Mucosa of descending colon (tissue), 3 donors: Measurements from ENCODE around the gene LAMTOR3. TPM values are rescaled to one million over a fixed set of nuclear protein-coding genes. Genes with fewer than 3 reads are reported as not detected.
A peak's percentile ranks its signal among the peaks of the same experiment; 100 is the strongest.

Experiments
- ATAC-seq: fragments of 200-7000 bp; cut with Tn5 transposase; one replicate; pipeline ENCODE4 v1.9.1; 2020; ENCODE audit warnings: mild to moderate bottlenecking, moderate library complexity
- DNase-seq, 3 donors: peaks; one replicate each; pipeline ENCODE4 v3.0.0-alpha.2; 2020
- H3K36me3 ChIP-seq: fragments of 200-600 bp; one replicate; pipeline ENCODE4 v1.8.0; 2021; ENCODE audit warnings: low read depth, mild to moderate bottlenecking
- H3K4me1 ChIP-seq: fragments of 200-600 bp; one replicate; pipeline ENCODE4 v1.8.0; 2021; ENCODE audit warnings: low read depth, mild to moderate bottlenecking
- H3K4me3 ChIP-seq: fragments of 200-600 bp; one replicate; pipeline ENCODE4 v1.8.0; 2021; ENCODE audit warnings: mild to moderate bottlenecking
- H3K9me3 ChIP-seq: fragments of 200-600 bp; one replicate; pipeline ENCODE4 v1.8.0; 2021; ENCODE audit warnings: mild to moderate bottlenecking
- CTCF ChIP-seq: fragments of 200-600 bp; IDR thresholded peaks from one replicate; pipeline ENCODE4 v1.8.0; 2022; ENCODE audit warnings: antibody characterized with exemption, mild to moderate bottlenecking
- intact Hi-C, 2 donors: fragments of 100-400 bp; cut with DNase I in 1 of 2; cut with micrococcal nuclease in 1 of 2; formaldehyde crosslinking; loops; one replicate each; pipeline versions ENCODE4 v1.11.0 to v1.11.1; 2022; cut with DNase I, micrococcal nuclease
- total RNA-seq, 3 donors: library from RNA; stranded (reverse); fragmentation: NEBNext Ultra II Directional in 2 of 3; extraction: Animal tissue kit (Norgen Biotek cat#: 25700) in 2 of 3; gene quantifications; one replicate each; pipeline versions ENCODE4 v1.2.1 to v1.2.4, GENCODE V29; 2021 to 2023
- donor health status: DM: no; HTN: no; CAD: no; lungs with moderate emphysema.
- donor health status: DM: no; HTN: no; CAD: no.
- donor health status: DM: no; HTN: yes; CAD: no.

The LAMTOR3 gene
- total RNA-seq, 3 donors from 2014 or later, result 42.4 to 60.7 (median 59.2) TPM

- Histone ChIP-seq H3K4me3 (no peak overlapping the region), H3K9me3 (no peaks in the 10 kb centered on the region), H3K4me1 (peaks cover 4% of the 10 kb centered on the region), H3K36me3 (no peaks in the 10 kb centered on the region)
- TF ChIP-seq CTCF, result no peak
- intact Hi-C loops, result no loop called here
- ATAC-seq (peak; percentile 45), DNase-seq (no peak)
These were observed 30.4 kb downstream of the LAMTOR3 start for GRCh38 chr4:99863804-99864203.

GRCh38 chr4:99861120-99861905 lies 32.9 kb downstream of the LAMTOR3 start:
- Histone ChIP-seq H3K36me3 (no peaks in the 10 kb centered on the region), H3K4me1 (peaks cover 4% of the 10 kb centered on the region), H3K9me3 (no peaks in the 10 kb centered on the region), H3K4me3 (no peak overlapping the region)
- intact Hi-C loops, result no loop called here
- no peak for DNase-seq
- ATAC-seq, result peak; percentile 57
- no peak for TF ChIP-seq CTCF

- Histone ChIP-seq H3K9me3 (no peaks in the 10 kb centered on the region), H3K4me3 (no peak overlapping the region), H3K4me1 (peaks cover 4% of the 10 kb centered on the region), H3K36me3 (no peaks in the 10 kb centered on the region)
- no peak for TF ChIP-seq CTCF
- intact Hi-C loops, result no loop called here
- ATAC-seq (no peak), DNase-seq (no peak)
These were observed 33.7 kb downstream of the LAMTOR3 start for GRCh38 chr4:99860521-99860920.

GRCh38 chr4:99859618-99860017 lies 34.6 kb downstream of the LAMTOR3 start:
- no peak for TF ChIP-seq CTCF
- Histone ChIP-seq H3K4me3 (no peak overlapping the region), H3K36me3 (no peaks in the 10 kb centered on the region), H3K4me1 (no peaks in the 10 kb centered on the region), H3K9me3 (no peaks in the 10 kb centered on the region)
- ATAC-seq (no peak), DNase-seq (no peak)
- intact Hi-C loops, result no loop called here

- DNase-seq (no peak), ATAC-seq (no peak)
- Histone ChIP-seq H3K36me3 (no peaks in the 10 kb centered on the region), H3K4me3 (no peak overlapping the region), H3K9me3 (no peaks in the 10 kb centered on the region), H3K4me1 (no peaks in the 10 kb centered on the region)
- no peak for TF ChIP-seq CTCF
- intact Hi-C loops, result no loop called here
These were observed 36.9 kb downstream of the LAMTOR3 start for GRCh38 chr4:99857307-99857706.

GRCh38 chr4:99856166-99856565 lies 38.1 kb downstream of the LAMTOR3 start:
- DNase-seq, result no peak
- H3K4me1 ChIP-seq, result no peaks in the 10 kb centered on the region
- TF ChIP-seq CTCF, result no peak
- ATAC-seq, result peak; percentile 65
- H3K4me3 ChIP-seq, result no peak overlapping the region
- H3K9me3 ChIP-seq, result no peaks in the 10 kb centered on the region
- H3K36me3 ChIP-seq, result no peaks in the 10 kb centered on the region
- intact Hi-C loops, result no loop called here
